Natural killer cell (primary cell): ENCODE data around the gene ST3GAL3. TPM values are rescaled to one million over a fixed set of nuclear protein-coding genes. Genes with fewer than 3 reads are reported as not detected.

ENCODE experiments used
- ATAC-seq, 3 donors: fragments of 150-1000 bp in 2 of 3; fragments of 200-7000 bp in 1 of 3; cut with Tn5 transposase; 1 replicate in 1 of 3; 2 replicates in 2 of 3; pipeline ENCODE4 v1.10.0; 2021; ENCODE audit warnings: mild to moderate bottlenecking in 2 of 3, moderate library complexity in 2 of 3
- DNase-seq, 2 donors: peaks; one replicate each; pipeline versions ENCODE4 v3.0.0 to v3.0.0-alpha.2; 2013 to 2021; ENCODE audit warnings: mixed read lengths in 1 of 2
- H3K27ac ChIP-seq: one replicate; pipeline ENCODE4 v1.5.1; 2013; ENCODE audit warnings: mild to moderate bottlenecking, low read length
- H3K27me3 ChIP-seq: one replicate; pipeline ENCODE4 v1.6.1; 2013; ENCODE audit warnings: low read length; ENCODE audit not compliant: control insufficient read depth, insufficient read depth
- H3K36me3 ChIP-seq: one replicate; pipeline ENCODE4 v1.6.1; 2013; ENCODE audit warnings: low read length; ENCODE audit not compliant: control insufficient read depth, insufficient read depth
- H3K4me1 ChIP-seq: one replicate; pipeline ENCODE4 v1.6.1; 2013; ENCODE audit warnings: low read length; ENCODE audit not compliant: control insufficient read depth, insufficient read depth
- H3K4me3 ChIP-seq: one replicate; pipeline ENCODE4 v1.5.1; 2013; ENCODE audit warnings: low read length
- H3K9me3 ChIP-seq: one replicate; pipeline ENCODE4 v1.6.1; 2013; ENCODE audit warnings: low read length; ENCODE audit not compliant: control insufficient read depth, insufficient read depth
- H3K27ac Mint-ChIP-seq, 2 donors: one replicate each; pipeline ENCODE4 v1.8.0; 2022; ENCODE audit warnings: mild to moderate bottlenecking in 2 of 2, mixed read lengths in 2 of 2, moderate library complexity in 1 of 2
- H3K27me3 Mint-ChIP-seq, 2 donors: one replicate each; pipeline ENCODE4 v1.8.0; 2022; ENCODE audit warnings: low read depth in 2 of 2, mixed read lengths in 2 of 2
- H3K36me3 Mint-ChIP-seq: one replicate; pipeline ENCODE4 v1.8.0; 2022; ENCODE audit warnings: mixed read lengths
- H3K4me1 Mint-ChIP-seq, 2 donors: one replicate each; pipeline ENCODE4 v1.8.0; 2022; ENCODE audit warnings: mixed read lengths in 2 of 2
- H3K4me3 Mint-ChIP-seq: one replicate; pipeline ENCODE4 v1.8.0; 2022; ENCODE audit warnings: mild to moderate bottlenecking, moderate library complexity, mixed read lengths
- H3K9me3 Mint-ChIP-seq, 2 donors: one replicate each; pipeline ENCODE4 v1.8.0; 2022; ENCODE audit warnings: mixed read lengths in 2 of 2
- CTCF ChIP-seq: fragments of 200-600 bp; IDR thresholded peaks from one replicate; pipeline ENCODE4 v1.8.0; 2022; ENCODE audit warnings: antibody characterized with exemption
- WGBS: methylation state at CpG from one replicate; pipeline ENCODE4 v1.1.7; 2013; ENCODE audit warnings: missing lambda C conversion rate; ENCODE audit not compliant: insufficient coverage; 5-methylcytosine and 5-hydroxymethylcytosine counted together
- intact Hi-C: fragments of 100-400 bp; cut with micrococcal nuclease; formaldehyde crosslinking; loops from one replicate; pipeline ENCODE4 v1.14.2; 2022
- total RNA-seq, 4 donors: library from RNA; stranded (reverse); fragments of 120-200 nt in 1 of 4; gene quantifications; one replicate each; pipeline versions ENCODE4 v1.2.3 to v1.2.4, GENCODE V29; 2013 to 2022

Gene ST3GAL3
- total RNA-seq, 3 donors from 2014 or later (not counting 1 experiment from before 2014, with no cell fraction given), result 22.2 to 27.3 (median 22.3) TPM

GRCh38 chr1:43847882-43848281, 140.5 kb downstream of the ST3GAL3 start:
- peaks cover 13% of the 10 kb centered on the region in 2 donors for H3K4me1 Mint-ChIP-seq

GRCh38 chr1:43849670-43850069, 142.3 kb downstream of the ST3GAL3 start:
- Histone ChIP-seq H3K36me3 (no peaks in the 10 kb centered on the region), H3K9me3 (no peaks in the 10 kb centered on the region), H3K27ac (no peak overlapping the region), H3K4me3 (no peak overlapping the region), H3K27me3 (no peaks in the 10 kb centered on the region), H3K4me1 (peaks cover 13% of the 10 kb centered on the region)
- Mint-ChIP-seq H3K4me3 (no peak overlapping the region), H3K27ac (no peak overlapping the region), H3K27me3 (no peaks in the 10 kb centered on the region), H3K4me1 (peaks cover 31% of the 10 kb centered on the region in 2 donors), H3K36me3 (no peaks in the 10 kb centered on the region), H3K9me3 (no peaks in the 10 kb centered on the region)
- TF ChIP-seq CTCF, result no peak
- WGBS, result 100% methylated on average over 1 of the region's 1 CpG
- ATAC-seq (no peak), DNase-seq (no peak)
- intact Hi-C loops, result no loop called here

More at GRCh38 chr1:43847882-43848281, 140.5 kb downstream of the ST3GAL3 start:
- H3K36me3 Mint-ChIP-seq, result no peaks in the 10 kb centered on the region
- H3K27ac Mint-ChIP-seq, result no peak overlapping the region
- intact Hi-C loops, result no loop called here
- Histone ChIP-seq H3K27ac (no peak overlapping the region), H3K9me3 (no peaks in the 10 kb centered on the region), H3K36me3 (peaks cover 4% of the 10 kb centered on the region), H3K27me3 (no peaks in the 10 kb centered on the region), H3K4me1 (peaks cover under 1% of the 10 kb centered on the region), H3K4me3 (no peak overlapping the region)
- no peaks in the 10 kb centered on the region for H3K9me3 Mint-ChIP-seq
- no peak for TF ChIP-seq CTCF
- ATAC-seq, result no peak
- 86% methylated on average over 1 of the region's 4 CpGs for WGBS
- no peaks in the 10 kb centered on the region for H3K27me3 Mint-ChIP-seq
- no peak for DNase-seq
- H3K4me3 Mint-ChIP-seq, result no peak overlapping the region

GRCh38 chr1:43850591-43851233, 143.4 kb downstream of the ST3GAL3 start:
- DNase-seq, result no peak
- Mint-ChIP-seq H3K4me3 (no peak overlapping the region), H3K4me1 (peaks cover 36% of the 10 kb centered on the region in 2 donors), H3K9me3 (no peaks in the 10 kb centered on the region), H3K36me3 (no peaks in the 10 kb centered on the region), H3K27ac (no peak overlapping the region), H3K27me3 (no peaks in the 10 kb centered on the region)
- WGBS, result 97% methylated on average over 8 of the region's 8 CpGs
- no peak for ATAC-seq
- Histone ChIP-seq H3K4me3 (no peak overlapping the region), H3K9me3 (no peaks in the 10 kb centered on the region), H3K27me3 (no peaks in the 10 kb centered on the region), H3K36me3 (no peaks in the 10 kb centered on the region), H3K27ac (no peak overlapping the region), H3K4me1 (peaks cover 13% of the 10 kb centered on the region)
- intact Hi-C loops, result no loop called here
- TF ChIP-seq CTCF, result no peak
